Activated T-cell treated with anti-CD3 and anti-CD28 coated beads, Interleukin-2, amount 50 U/mL, for 72 hours (primary cell): ENCODE data around the gene THOC2. TPM values are rescaled to one million over a fixed set of nuclear protein-coding genes. Genes with fewer than 3 reads are reported as not detected.
"Not testable (repeated sequence)": the region's sequence is repeated elsewhere in the genome, so short reads cannot be mapped to it uniquely, and the experiment has no call there.

Experiments used
- ATAC-seq, 2 donors: fragments of 150-1000 bp; cut with Tn5 transposase; replicated peaks in 1 of 2; 2 replicates each; pipeline ENCODE4 v1.10.0; 2021; ENCODE audit warnings: moderate library complexity in 2 of 2, mild to moderate bottlenecking in 1 of 2
- DNase-seq, 2 donors: peaks; one replicate each; pipeline ENCODE4 v3.0.0; 2021 to 2022; ENCODE audit warnings: mixed read lengths in 1 of 2
- H3K27ac Mint-ChIP-seq: one replicate; pipeline ENCODE4 v1.8.0; 2022; ENCODE audit warnings: mild to moderate bottlenecking, moderate library complexity, mixed read lengths
- H3K27me3 Mint-ChIP-seq: one replicate; pipeline ENCODE4 v1.8.0; 2022; ENCODE audit warnings: low read depth, mixed read lengths
- H3K36me3 Mint-ChIP-seq, 2 donors: one replicate each; pipeline ENCODE4 v1.8.0; 2022; ENCODE audit warnings: mixed read lengths in 2 of 2, mild to moderate bottlenecking in 1 of 2; ENCODE audit not compliant: insufficient read depth in 2 of 2
- H3K4me1 Mint-ChIP-seq: one replicate; pipeline ENCODE4 v1.8.0; 2022; ENCODE audit warnings: low read depth, mixed read lengths
- H3K4me3 Mint-ChIP-seq, 2 donors: one replicate each; pipeline ENCODE4 v1.8.0; 2022; ENCODE audit warnings: mild to moderate bottlenecking in 2 of 2, mixed read lengths in 2 of 2, moderate library complexity in 2 of 2
- H3K9me3 Mint-ChIP-seq, 2 donors: one replicate each; pipeline ENCODE4 v1.8.0; 2022; ENCODE audit warnings: mixed read lengths in 2 of 2
- total RNA-seq, 2 donors: library from RNA; stranded (reverse); gene quantifications; one replicate each; pipeline ENCODE4 v1.2.3, GENCODE V29; 2022

THOC2 gene
- total RNA-seq, 2 donors from 2014 or later = 77.8 to 79.2 TPM

DNA sequence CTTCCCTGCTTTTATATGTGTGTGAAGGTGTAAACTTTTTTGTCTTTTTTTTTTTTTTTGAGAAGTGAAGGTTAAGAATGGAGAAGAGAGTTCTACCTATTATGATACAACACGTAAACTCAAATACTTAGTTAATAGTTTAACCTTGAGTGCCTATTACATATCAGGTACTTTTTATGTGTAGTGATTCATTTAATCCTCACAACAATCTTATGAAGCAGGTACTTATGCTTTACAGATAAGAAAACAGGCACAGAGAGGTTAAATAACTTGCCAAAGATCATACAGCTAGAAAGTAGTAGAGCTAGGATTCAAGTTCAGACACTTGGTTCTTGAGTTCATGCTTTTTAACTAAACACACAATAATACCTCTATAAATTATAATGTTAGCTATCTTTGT, 107.4 kb downstream of the THOC2 start:
- H3K27me3 Mint-ChIP-seq = no peaks in the 10 kb centered on the region
- H3K4me3 Mint-ChIP-seq = no peak overlapping the region
- DNase-seq (no peak), ATAC-seq (no peak)
- H3K4me1 Mint-ChIP-seq = peaks cover 20% of the 10 kb centered on the region
- peaks cover 8 to 17% of the 10 kb centered on the region in 2 donors for H3K36me3 Mint-ChIP-seq
- H3K27ac Mint-ChIP-seq = no peak overlapping the region
- H3K9me3 Mint-ChIP-seq = no peaks in the 10 kb centered on the region

DNA sequence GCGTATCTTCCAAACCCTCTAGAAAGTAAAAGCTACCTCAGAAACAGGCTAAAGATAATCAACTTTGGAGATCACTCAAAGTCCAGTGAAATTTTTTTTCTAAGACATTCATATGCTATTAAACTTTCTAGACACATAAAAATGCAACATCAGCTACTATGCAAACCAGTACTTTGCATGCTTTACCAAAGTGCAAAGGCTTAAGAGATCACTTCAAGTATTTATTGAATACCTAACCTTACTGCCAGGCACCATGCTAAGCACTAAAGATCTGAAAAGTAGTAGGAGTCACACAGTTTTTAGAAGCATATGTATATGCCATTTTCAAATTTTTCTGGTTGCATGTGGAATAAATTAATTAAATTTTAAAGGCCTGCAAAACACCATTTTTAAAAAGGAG, 115.8 kb downstream of the THOC2 start:
- H3K27ac Mint-ChIP-seq = no peak overlapping the region
- ATAC-seq (no peak), DNase-seq (no peak)
- peaks cover 1 to 3% of the 10 kb centered on the region in 2 donors for H3K36me3 Mint-ChIP-seq
- H3K27me3 Mint-ChIP-seq = no peaks in the 10 kb centered on the region
- H3K9me3 Mint-ChIP-seq = no peaks in the 10 kb centered on the region
- no peaks in the 10 kb centered on the region for H3K4me1 Mint-ChIP-seq
- no peak overlapping the region for H3K4me3 Mint-ChIP-seq

DNA sequence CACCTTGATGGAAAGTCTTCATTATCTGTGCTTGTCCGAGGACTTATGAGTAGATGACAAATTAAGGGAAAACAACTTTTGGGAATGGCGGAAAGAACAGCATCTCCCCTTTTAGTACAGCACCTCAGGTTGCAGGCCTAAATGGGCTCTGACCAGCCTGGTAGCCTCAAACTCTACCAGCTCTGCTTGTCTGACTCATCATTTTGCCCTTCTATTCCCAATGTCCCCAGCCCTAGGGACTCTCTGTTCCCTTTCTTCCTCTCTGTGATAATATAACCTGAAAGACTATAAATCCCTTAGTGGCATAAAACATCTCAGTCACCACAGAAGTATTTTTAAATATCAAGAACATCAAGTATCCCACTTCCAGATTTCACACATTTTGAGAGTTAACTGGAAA, 121.9 kb downstream of the THOC2 start:
- no peak for ATAC-seq
- H3K27me3 Mint-ChIP-seq = no peaks in the 10 kb centered on the region
- H3K9me3 Mint-ChIP-seq = no peaks in the 10 kb centered on the region
- no peak overlapping the region for H3K4me3 Mint-ChIP-seq
- peaks cover 0 to 5% of the 10 kb centered on the region in 2 donors for H3K36me3 Mint-ChIP-seq
- no peak for DNase-seq
- no peaks in the 10 kb centered on the region for H3K4me1 Mint-ChIP-seq
- H3K27ac Mint-ChIP-seq = no peak overlapping the region

DNA sequence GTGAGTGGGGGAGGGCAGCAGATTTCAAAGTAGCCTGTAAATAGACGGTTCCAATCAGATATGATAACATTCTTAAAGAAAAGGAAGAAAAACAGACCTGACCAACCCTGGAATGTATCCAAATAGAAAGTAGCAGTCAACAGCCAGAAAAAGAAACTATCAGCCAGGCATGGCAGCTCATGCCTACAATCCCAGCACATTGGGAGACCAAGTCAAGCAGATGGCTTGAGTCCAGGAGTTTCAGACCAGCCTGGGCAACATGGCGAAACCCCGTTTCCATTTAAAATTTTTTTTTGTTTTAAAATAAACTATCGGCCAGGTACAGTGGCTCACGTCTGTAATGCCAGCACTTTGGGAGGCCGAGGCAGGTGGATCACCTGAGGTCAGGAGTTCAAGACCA, 125.0 kb downstream of the THOC2 start:
- H3K36me3 Mint-ChIP-seq = peaks cover 1 to 10% of the 10 kb centered on the region in 2 donors
- H3K4me1 Mint-ChIP-seq = no peaks in the 10 kb centered on the region
- H3K27me3 Mint-ChIP-seq = no peaks in the 10 kb centered on the region
- no peak for ATAC-seq
- H3K27ac Mint-ChIP-seq = no peak overlapping the region
- no peak for DNase-seq
- no peaks in the 10 kb centered on the region for H3K9me3 Mint-ChIP-seq
- H3K4me3 Mint-ChIP-seq = no peak overlapping the region

DNA sequence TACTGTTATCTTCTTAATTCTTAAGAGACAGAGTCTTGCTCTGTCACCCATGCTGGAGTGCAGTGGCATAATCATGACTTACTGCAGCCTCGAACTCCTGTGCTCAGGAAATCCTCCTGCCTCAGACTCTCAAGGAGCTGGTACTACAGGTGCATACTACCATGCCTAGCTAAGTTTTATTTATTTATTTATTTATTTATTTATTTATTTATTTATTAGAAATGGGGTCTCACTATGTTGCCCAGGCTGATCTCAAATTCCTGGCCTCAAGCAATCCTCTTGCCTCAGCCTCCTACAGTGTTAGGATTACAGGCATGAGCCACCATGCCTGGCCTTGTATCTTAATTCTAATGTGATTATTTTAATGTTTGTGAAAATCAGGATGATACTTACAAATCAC, 125.6 kb downstream of the THOC2 start:
- Mint-ChIP-seq H3K27me3 (no peaks in the 10 kb centered on the region), H3K4me1 (no peaks in the 10 kb centered on the region), H3K9me3 (no peaks in the 10 kb centered on the region)

DNA sequence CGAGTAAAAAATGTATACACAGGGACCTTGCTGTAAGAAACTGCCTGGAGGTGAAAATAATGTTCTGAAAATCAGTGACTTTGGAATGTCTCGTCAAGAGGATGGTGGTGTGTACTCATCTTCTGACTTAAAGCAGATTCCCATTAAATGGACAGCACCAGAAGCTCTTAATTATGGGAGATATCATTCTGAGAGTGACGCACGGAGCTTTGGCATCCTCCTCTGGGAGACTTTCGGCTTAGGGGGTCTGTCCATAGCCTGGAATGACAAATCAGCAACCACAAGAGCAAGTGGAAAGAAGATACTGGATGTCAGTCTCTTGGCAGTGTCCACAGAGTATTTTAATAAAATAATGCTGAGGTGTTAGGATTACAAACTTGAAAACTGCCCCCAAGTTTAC, 129.4 kb downstream of the THOC2 start:
- no peaks in the 10 kb centered on the region for H3K9me3 Mint-ChIP-seq
- peaks cover 1 to 12% of the 10 kb centered on the region in 2 donors for H3K36me3 Mint-ChIP-seq
- no peak for ATAC-seq
- H3K4me1 Mint-ChIP-seq = no peaks in the 10 kb centered on the region
- no peaks in the 10 kb centered on the region for H3K27me3 Mint-ChIP-seq
- no peak overlapping the region for H3K27ac Mint-ChIP-seq
- no peak for DNase-seq
- H3K4me3 Mint-ChIP-seq = no peak overlapping the region

More for the DNA sequence above, 125.6 kb downstream of the THOC2 start:
- ATAC-seq = no peak
- DNase-seq = no peak
- no peak overlapping the region for H3K27ac Mint-ChIP-seq
- peaks cover 1 to 11% of the 10 kb centered on the region in 2 donors for H3K36me3 Mint-ChIP-seq
- H3K4me3 Mint-ChIP-seq = no peak overlapping the region

DNA sequence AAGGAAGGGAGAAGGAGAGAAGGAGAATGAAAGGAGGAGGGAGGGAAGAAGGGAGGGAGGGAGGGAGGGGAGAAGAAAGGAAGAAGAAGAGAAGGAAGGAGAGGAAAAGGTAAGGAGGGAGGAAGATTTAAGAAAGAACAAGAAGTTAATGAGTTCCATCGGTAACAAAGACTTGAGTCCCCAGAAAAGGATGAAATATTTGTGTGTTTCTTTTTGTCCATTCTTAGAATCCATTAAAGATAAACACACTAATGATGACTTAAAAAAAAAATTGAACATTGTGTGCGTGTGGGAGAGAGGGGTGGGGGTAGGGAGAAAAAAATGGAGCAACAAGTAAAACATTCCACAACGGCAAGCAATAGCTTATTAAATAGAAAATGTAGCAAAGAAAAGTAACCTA, 131.4 kb downstream of the THOC2 start:
- H3K27ac Mint-ChIP-seq = no peak overlapping the region

DNA sequence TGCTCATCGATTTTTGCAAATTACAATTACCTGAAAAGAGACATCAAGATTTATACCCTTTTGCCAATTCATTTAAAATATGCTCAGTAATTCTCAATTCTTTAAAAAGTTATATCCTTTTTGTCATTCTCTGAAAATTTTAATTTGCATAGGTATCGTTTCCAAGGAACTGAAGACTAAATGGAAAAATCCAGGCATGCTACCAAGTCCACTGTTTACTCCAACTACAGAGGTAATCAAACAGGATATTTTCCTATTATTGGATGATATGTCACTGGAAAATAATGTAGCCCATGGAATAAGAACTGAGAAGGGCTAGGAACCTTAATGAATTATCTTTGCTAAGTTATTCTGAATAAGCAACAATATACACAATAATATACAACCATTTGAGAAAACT, 132.7 kb downstream of the THOC2 start:
- no peak for ATAC-seq
- H3K9me3 Mint-ChIP-seq = no peaks in the 10 kb centered on the region
- no peak overlapping the region for H3K27ac Mint-ChIP-seq

More for the DNA sequence above, 131.4 kb downstream of the THOC2 start:
- H3K4me1 Mint-ChIP-seq = no peaks in the 10 kb centered on the region
- no peak overlapping the region for H3K4me3 Mint-ChIP-seq
- no peak for ATAC-seq
- H3K36me3 Mint-ChIP-seq = peaks cover 1 to 9% of the 10 kb centered on the region in 2 donors
- H3K9me3 Mint-ChIP-seq = no peaks in the 10 kb centered on the region
- no peak for DNase-seq
- H3K27me3 Mint-ChIP-seq = no peaks in the 10 kb centered on the region

DNA sequence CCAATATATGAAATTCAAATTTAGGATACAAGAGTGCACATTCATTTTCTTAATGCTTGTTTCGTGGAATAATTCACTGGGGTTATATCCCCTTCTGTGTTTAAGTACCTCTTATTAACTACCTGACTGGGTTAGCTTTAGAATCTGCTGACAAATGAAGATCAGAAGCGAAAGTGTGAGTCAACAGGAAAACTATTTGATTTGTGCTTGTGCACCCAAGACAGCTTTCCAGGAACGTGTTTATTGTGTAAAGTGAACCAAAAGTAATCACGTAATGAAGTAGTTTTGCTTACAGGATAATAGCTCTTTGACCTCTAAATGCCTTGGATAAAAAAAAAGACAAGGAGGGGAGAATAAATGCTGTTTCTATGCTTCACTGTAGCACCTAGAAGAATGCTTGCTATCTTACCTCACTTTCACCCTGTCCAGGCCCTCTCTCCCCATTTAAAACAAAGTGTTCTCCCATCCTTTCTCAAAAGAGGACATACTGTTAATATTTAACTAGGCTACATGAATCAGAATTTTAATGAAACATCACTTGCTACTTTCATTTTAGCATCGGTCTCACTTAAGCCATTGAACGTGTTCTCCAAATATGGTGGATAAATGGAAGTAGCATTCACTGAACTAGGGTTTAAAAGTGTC, 141.9 kb downstream of the THOC2 start:
- Mint-ChIP-seq H3K27ac (peak overlapping the region; percentile 1), H3K4me1 (peaks cover 7% of the 10 kb centered on the region), H3K36me3 (no peaks in the 10 kb centered on the region), H3K27me3 (no peaks in the 10 kb centered on the region), H3K4me3 (peak overlapping the region in 1 of 2 donors; percentile 35), H3K9me3 (no peaks in the 10 kb centered on the region)
- no peak for DNase-seq
- no peak for ATAC-seq

More for the DNA sequence above, 132.7 kb downstream of the THOC2 start:
- Mint-ChIP-seq H3K27me3 (no peaks in the 10 kb centered on the region), H3K4me1 (no peaks in the 10 kb centered on the region), H3K4me3 (no peak overlapping the region), H3K36me3 (peaks cover 0 to 6% of the 10 kb centered on the region in 2 donors)
- no peak for DNase-seq

DNA sequence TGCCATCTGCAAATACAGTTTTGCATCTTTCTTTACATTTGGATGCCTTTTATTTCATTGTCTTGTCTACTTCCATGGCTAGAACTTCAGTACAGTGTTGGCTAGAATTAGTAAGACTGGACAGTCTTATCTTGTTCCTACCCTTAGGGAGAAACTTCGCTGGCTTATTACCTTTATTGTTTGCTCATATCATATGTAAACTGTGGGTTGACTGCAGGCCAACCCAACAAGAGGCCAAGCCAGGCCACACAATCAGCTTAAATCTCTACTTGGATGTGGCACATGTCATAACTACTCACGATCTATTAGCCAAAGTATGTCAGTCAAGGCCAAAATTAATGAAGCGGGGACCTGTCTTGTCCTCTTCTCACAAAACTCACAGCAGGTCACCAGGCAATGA, 144.1 kb downstream of the THOC2 start:
- ATAC-seq (no peak), DNase-seq (no peak)
- H3K27ac Mint-ChIP-seq = no peak overlapping the region
- no peak overlapping the region for H3K4me3 Mint-ChIP-seq
- H3K36me3 Mint-ChIP-seq = no peaks in the 10 kb centered on the region
- no peaks in the 10 kb centered on the region for H3K9me3 Mint-ChIP-seq
- peaks cover 7% of the 10 kb centered on the region for H3K4me1 Mint-ChIP-seq
- no peaks in the 10 kb centered on the region for H3K27me3 Mint-ChIP-seq

DNA sequence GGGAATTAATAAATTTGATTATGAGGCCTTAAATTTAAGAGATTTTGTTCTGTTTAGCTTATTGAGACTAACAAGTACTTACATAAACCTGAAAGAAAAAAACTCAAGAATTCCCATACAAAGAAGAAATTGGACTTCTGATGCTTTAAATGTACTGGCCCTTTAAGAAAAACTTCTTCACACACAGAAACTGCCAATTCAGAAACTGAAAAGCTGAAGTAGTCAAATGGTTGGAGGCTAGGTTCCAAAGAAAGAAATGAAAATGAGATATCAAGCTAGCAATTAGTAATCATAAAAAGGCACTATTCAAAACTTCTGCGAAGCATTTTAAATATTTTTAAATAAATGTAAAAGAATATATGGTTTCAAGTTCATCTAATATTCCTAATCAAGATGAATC, 151.3 kb downstream of the THOC2 start:
- Mint-ChIP-seq H3K36me3 (no peaks in the 10 kb centered on the region), H3K27ac (no peak overlapping the region), H3K27me3 (no peaks in the 10 kb centered on the region), H3K4me3 (no peak overlapping the region), H3K4me1 (no peaks in the 10 kb centered on the region), H3K9me3 (peaks cover 1% of the 10 kb centered on the region in 2 donors)
- DNase-seq (no peak), ATAC-seq (no peak)

DNA sequence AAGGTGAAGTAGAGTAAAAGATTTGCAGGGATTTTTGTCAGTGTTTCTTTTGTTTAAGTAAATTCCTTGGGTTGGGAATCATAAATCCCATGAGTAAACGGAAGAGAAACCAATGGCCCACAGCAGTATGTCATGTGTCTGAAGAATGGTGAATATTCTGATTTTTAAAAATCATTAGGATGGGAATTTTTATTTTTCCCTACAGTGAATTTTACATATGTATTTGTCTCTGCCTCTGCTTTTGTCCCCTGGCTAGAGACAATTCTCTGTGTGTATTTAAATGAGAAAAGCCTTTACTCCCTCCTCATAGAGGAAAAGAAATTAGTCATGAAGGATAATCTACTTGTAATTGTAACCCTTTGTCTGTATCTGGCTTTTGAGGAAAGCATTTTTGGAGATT, 152.1 kb downstream of the THOC2 start:
- ATAC-seq (no peak), DNase-seq (no peak)
- no peaks in the 10 kb centered on the region for H3K4me1 Mint-ChIP-seq
- H3K4me3 Mint-ChIP-seq = no peak overlapping the region
- H3K27ac Mint-ChIP-seq = no peak overlapping the region
- H3K27me3 Mint-ChIP-seq = no peaks in the 10 kb centered on the region
- peaks cover 1 to 3% of the 10 kb centered on the region in 2 donors for H3K9me3 Mint-ChIP-seq
- H3K36me3 Mint-ChIP-seq = peaks cover 0 to 1% of the 10 kb centered on the region in 2 donors

DNA sequence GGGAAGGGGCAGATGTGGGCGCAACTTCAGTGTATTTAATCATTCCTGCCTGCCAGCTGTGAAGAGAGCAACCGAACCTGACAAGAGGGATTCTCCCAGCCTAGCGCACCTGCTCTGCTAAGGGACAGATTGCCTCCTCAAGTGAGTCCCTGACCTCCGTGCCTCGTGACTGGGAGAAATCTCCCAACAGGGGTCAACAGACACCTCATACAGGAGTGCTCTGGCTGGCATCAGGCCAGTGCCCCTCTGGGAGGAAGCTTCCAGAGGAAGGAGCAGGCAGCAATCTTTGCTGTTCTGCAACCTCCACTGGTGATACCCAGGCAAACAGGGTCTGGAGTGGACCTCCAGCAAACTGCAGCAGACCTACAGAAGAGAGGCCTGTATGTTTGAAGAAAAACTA, 158.8 kb downstream of the THOC2 start:
- H3K36me3 Mint-ChIP-seq, DNase-seq, ATAC-seq: not testable (repeated sequence)

DNA sequence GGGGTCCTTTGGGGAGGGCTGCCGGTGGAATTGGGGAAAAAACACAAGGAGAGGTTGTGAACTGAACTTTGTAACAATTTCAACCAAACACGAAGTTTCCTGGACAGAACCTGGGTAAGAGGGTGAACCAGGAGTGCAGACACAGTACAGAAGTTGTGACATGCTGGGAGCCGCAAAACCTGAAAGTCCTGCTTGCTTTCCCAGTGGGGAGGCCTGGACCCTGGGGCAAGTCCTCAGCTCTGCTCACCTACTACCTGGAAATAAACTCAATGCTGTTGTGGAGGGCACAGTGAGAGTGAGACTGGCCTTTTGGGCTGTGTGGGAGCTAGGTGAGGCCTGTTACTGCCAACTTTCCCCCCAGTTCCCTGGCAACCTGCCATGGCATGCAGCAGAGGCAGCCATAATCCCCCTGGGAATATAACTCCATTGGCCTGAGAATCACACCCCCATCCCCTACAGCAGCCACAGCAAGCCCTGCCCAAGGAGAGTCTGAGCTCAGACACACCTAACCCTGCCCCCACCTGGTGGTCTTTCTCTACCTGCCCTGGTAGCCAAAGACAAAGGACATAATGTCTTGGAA, 162.8 kb downstream of the THOC2 start:
- Mint-ChIP-seq H3K4me1 (no peaks in the 10 kb centered on the region), H3K27me3 (peaks cover 17% of the 10 kb centered on the region), H3K9me3 (peaks cover 6 to 8% of the 10 kb centered on the region in 2 donors), H3K36me3 (peaks cover 0 to 6% of the 10 kb centered on the region in 2 donors), H3K27ac (no peak overlapping the region), H3K4me3 (no peak overlapping the region)
- ATAC-seq = no peak
- no peak for DNase-seq

More for the DNA sequence above, 158.8 kb downstream of the THOC2 start:
- not testable (repeated sequence) for H3K27ac Mint-ChIP-seq, H3K4me3 Mint-ChIP-seq, H3K4me1 Mint-ChIP-seq
- Mint-ChIP-seq H3K9me3 (peaks cover 7 to 11% of the 10 kb centered on the region in 2 donors), H3K27me3 (peaks cover 12% of the 10 kb centered on the region)
